ENCODE data around the gene ETV1. TPM values are rescaled to one million over a fixed set of nuclear protein-coding genes. Genes with fewer than 3 reads are reported as not detected.

Gene ETV1
- total and polyA plus RNA-seq, 9 of the 15 experiments (the other 6 are each of a cell fraction or from before 2014, with no cell fraction given): 7.2 to 27.4 (median 14.0) TPM

DNA sequence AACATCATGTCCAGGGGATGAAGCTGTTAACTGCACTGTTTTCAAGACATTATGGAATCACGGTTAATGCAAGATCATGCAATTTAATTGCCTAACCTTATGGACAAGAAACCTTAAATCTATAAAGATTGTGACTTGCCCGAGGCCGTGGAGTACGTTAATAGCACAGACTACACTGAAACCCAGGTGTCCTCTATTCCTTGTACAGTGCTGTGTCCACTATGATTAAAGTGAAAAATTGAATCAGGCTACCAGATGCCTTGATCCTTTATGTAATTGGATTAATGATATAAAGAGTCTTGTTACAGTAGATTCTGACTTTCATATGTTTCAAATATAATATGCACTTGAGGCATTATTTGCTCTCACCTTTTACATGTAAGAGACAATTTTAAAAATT lies 33.9 kb upstream of the ETV1 start:
- ChIA-PET POLR2A (interaction anchor here (2.0 kb wide), 1 partner anchor 34 kb away, joined by 5 read pairs; the partner anchor contains the start of gene ETV1), CTCF (ENCODE audit: low intra/inter-chr PET ratio) (no interaction called here)
- Histone ChIP-seq H3K9me1 (ENCODE audit: control insufficient read depth, insufficient read depth, low read length) (no peaks in the 10 kb centered on the region), H3K4me3 (no peak overlapping the region), H3K79me2 (ENCODE audit: control insufficient read depth, insufficient read depth, low read length) (no peaks in the 10 kb centered on the region), H3K4me1 (replicated peaks in 1 of 2; ENCODE audit: control insufficient read depth in 2 of 2, insufficient read depth in 2 of 2, low read length in 2 of 2) (no peaks in the 10 kb centered on the region), H3K36me3 (ENCODE audit: control insufficient read depth, insufficient read depth, low read length) (peaks cover 15% of the 10 kb centered on the region; the same call in 2 of the 3 replicates), H3K4me2 (ENCODE audit: insufficient read depth, low read length) (no peak overlapping the region), H4K20me1 (replicated peaks; ENCODE audit: control insufficient read depth, insufficient read depth, low read length) (no peaks in the 10 kb centered on the region), H3K9me3 (replicated peaks; ENCODE audit: control insufficient read depth, insufficient read depth, low read depth, low read length) (no peaks in the 10 kb centered on the region), H3K27ac (ENCODE audit: extremely low read depth, low read depth, low read length) (no peak overlapping the region), H2AFZ (ENCODE audit: low read depth, low read length) (no peak overlapping the region), H3K27me3 (ENCODE audit: control insufficient read depth in 2 of 2, insufficient read depth in 2 of 2, low read length in 2 of 2) (no peaks in the 10 kb centered on the region), H3K9ac (ENCODE audit: insufficient read depth in 1 of 2, low read depth in 2 of 2, low read length in 2 of 2) (no peak overlapping the region)
- FAIRE-seq (no peak), DNase-seq (ENCODE audit: extremely low read depth in 1 of 4, low spot score in 3 of 4) (no peak), ATAC-seq (no peak)
- BruUV-seq (replicated peaks): no TSS peak
- intact Hi-C loops (cut with micrococcal nuclease) (no loop called here), in situ Hi-C loops (cut with MboI) (no loop called here)
- 80% methylated on average over 4 of the region's 4 CpGs for WGBS (ENCODE audit: insufficient coverage, low coverage, missing lambda C conversion rate)
- no peak for TF ChIP-seq FOXA1 (IDR thresholded peaks at IDR 0.05; ENCODE audit: borderline replicate concordance)
- TF ChIP-seq ARHGAP35 (IDR thresholded peaks at IDR 0.05; ENCODE audit: partially characterized antibody): no peak
- TF ChIP-seq, protein P1, sequence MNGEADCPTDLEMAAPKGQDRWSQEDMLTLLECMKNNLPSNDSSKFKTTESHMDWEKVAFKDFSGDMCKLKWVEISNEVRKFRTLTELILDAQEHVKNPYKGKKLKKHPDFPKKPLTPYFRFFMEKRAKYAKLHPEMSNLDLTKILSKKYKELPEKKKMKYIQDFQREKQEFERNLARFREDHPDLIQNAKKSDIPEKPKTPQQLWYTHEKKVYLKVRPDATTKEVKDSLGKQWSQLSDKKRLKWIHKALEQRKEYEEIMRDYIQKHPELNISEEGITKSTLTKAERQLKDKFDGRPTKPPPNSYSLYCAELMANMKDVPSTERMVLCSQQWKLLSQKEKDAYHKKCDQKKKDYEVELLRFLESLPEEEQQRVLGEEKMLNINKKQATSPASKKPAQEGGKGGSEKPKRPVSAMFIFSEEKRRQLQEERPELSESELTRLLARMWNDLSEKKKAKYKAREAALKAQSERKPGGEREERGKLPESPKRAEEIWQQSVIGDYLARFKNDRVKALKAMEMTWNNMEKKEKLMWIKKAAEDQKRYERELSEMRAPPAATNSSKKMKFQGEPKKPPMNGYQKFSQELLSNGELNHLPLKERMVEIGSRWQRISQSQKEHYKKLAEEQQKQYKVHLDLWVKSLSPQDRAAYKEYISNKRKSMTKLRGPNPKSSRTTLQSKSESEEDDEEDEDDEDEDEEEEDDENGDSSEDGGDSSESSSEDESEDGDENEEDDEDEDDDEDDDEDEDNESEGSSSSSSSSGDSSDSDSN (IDR thresholded peaks at IDR 0.05; ENCODE audit: borderline replicate concordance in 1 of 2, low read depth in 2 of 2, low read length in 2 of 2): no peak
- no peak for TF ChIP-seq ZKSCAN1 (IDR thresholded peaks at IDR 0.05; ENCODE audit: low read depth, low read length)
- TF ChIP-seq BRF2 (IDR thresholded peaks at IDR 0.05; ENCODE audit: borderline replicate concordance, insufficient read depth, insufficient read length): no peak
- no peak for TF ChIP-seq TAL1 (IDR thresholded peaks at IDR 0.05)
- no peak for TF ChIP-seq ZNF584 (CRISPR knock-in tag; IDR thresholded peaks at IDR 0.05; ENCODE audit: low read depth)
- TF ChIP-seq SUPT5H (IDR thresholded peaks at IDR 0.05): no peak
- TF ChIP-seq, protein P2, sequence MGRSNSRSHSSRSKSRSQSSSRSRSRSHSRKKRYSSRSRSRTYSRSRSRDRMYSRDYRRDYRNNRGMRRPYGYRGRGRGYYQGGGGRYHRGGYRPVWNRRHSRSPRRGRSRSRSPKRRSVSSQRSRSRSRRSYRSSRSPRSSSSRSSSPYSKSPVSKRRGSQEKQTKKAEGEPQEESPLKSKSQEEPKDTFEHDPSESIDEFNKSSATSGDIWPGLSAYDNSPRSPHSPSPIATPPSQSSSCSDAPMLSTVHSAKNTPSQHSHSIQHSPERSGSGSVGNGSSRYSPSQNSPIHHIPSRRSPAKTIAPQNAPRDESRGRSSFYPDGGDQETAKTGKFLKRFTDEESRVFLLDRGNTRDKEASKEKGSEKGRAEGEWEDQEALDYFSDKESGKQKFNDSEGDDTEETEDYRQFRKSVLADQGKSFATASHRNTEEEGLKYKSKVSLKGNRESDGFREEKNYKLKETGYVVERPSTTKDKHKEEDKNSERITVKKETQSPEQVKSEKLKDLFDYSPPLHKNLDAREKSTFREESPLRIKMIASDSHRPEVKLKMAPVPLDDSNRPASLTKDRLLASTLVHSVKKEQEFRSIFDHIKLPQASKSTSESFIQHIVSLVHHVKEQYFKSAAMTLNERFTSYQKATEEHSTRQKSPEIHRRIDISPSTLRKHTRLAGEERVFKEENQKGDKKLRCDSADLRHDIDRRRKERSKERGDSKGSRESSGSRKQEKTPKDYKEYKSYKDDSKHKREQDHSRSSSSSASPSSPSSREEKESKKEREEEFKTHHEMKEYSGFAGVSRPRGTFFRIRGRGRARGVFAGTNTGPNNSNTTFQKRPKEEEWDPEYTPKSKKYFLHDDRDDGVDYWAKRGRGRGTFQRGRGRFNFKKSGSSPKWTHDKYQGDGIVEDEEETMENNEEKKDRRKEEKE (IDR thresholded peaks at IDR 0.05; ENCODE audit: borderline replicate concordance in 1 of 2, control insufficient read depth in 1 of 2, low read depth in 2 of 2, low read length in 1 of 2): no peak
- no peak for TF ChIP-seq PTBP1 (IDR thresholded peaks at IDR 0.05; ENCODE audit: low read depth, low read length)
- no peak for TF ChIP-seq PRMT5 (CRISPR knock-in tag; IDR thresholded peaks at IDR 0.05)
- no peak for TF ChIP-seq SIN3A (IDR thresholded peaks at IDR 0.05; ENCODE audit: borderline replicate concordance in 2 of 2, control insufficient read depth in 1 of 2, low read depth in 2 of 2, low read length in 2 of 2)
- TF ChIP-seq HSF4 (CRISPR knock-in tag; IDR thresholded peaks at IDR 0.05; ENCODE audit: borderline replicate concordance): no peak
- no peak for TF ChIP-seq MXD1 (CRISPR knock-in tag; IDR thresholded peaks at IDR 0.05; ENCODE audit: borderline replicate concordance, poor library complexity, severe bottlenecking)
- no peak for TF ChIP-seq KLF6 (CRISPR knock-in tag; IDR thresholded peaks at IDR 0.05; ENCODE audit: borderline replicate concordance)
